Spleen (tissue), 7 donors: ENCODE data around the gene TMEM121B.

Source experiments
- CTCF ChIP-seq, 11 experiments: fragments of 200-600 bp in 7 of 11; fragments of 450-650 bp in 4 of 11; sonication (generic) in 4 of 11; IDR thresholded peaks in 8 of 11; conservative IDR thresholded peaks in 3 of 11; 1 replicate in 7 of 11; 2 replicates in 4 of 11; pipeline versions ENCODE4 v1.4.0 to v1.8.0; 2016 to 2021; ENCODE audit warnings: antibody characterized with exemption in 11 of 11, inconsistent platforms in 4 of 11, mild to moderate bottlenecking in 1 of 11
- POLR2A ChIP-seq, 3 donors: fragments of 450-650 bp; IDR thresholded peaks; one replicate each; pipeline ENCODE4 v1.5.1; 2017; ENCODE audit warnings: antibody characterized with exemption in 3 of 3, mild to moderate bottlenecking in 1 of 3
- donor health status: DM: no; HTN: no; CAD: no; lungs with moderate emphysema.
- donor health status: DM: no; HTN: no; CAD: no.
- donor health status: DM: no; HTN: no; CAD: no.

GRCh38 chr22:17086788-17087497 is 34.2 kb downstream of the TMEM121B start:
- TF ChIP-seq POLR2A (IDR thresholded peaks at IDR 0.05): no peak
- TF ChIP-seq CTCF (IDR thresholded peaks at IDR 0.05 in 8 of 11, conservative IDR thresholded peaks at IDR 0.05 in 3 of 11): no peak
